Head of caudate nucleus (tissue), 42 donors: ENCODE results near the gene KCNJ18.
"Not testable (repeated sequence)": the region's sequence is repeated elsewhere in the genome, so short reads cannot be mapped to it uniquely, and the experiment has no call there.

ENCODE experiments used
- DNase-seq, 42 donors: peaks; one replicate each; pipeline versions ENCODE4 v3.0.0 to v3.0.0-alpha.2; 2020 to 2021; ENCODE audit warnings: mixed read lengths in 7 of 42
- intact Hi-C: fragments of 100-400 bp; cut with DNase I; formaldehyde crosslinking; loops from one replicate; pipeline ENCODE4 v1.15.0; 2022

The KCNJ18 gene

GRCh38 chr17:21681576-21681975 lies 10.7 kb upstream of the KCNJ18 start:
- intact Hi-C loops = not testable (repeated sequence)
- peak in 5 of 42 donors; percentile 10 to 29 (median 28) for DNase-seq

- intact Hi-C loops = not testable (repeated sequence)
- DNase-seq = peak in 4 of 42 donors; percentile 7 to 40 (median 16)
Measured at GRCh38 chr17:21682130-21682529, 10.2 kb upstream of the KCNJ18 start.

GRCh38 chr17:21683142-21683712 lies 9.1 kb upstream of the KCNJ18 start:
- intact Hi-C loops = not testable (repeated sequence)
- peak in 2 of 42 donors; percentile 0 to 11 for DNase-seq

- intact Hi-C loops = not testable (repeated sequence)
- peak in 1 of 42 donors; percentile 10 for DNase-seq
Measured at GRCh38 chr17:21683897-21684296, 8.4 kb upstream of the KCNJ18 start.

- intact Hi-C loops = not testable (repeated sequence)
- DNase-seq = peak in 1 of 42 donors; percentile 12
Measured at GRCh38 chr17:21684384-21684783, 7.9 kb upstream of the KCNJ18 start.

- DNase-seq, intact Hi-C loops: not testable (repeated sequence)
Measured at GRCh38 chr17:21685061-21685795, 7.1 kb upstream of the KCNJ18 start.

- intact Hi-C loops = no loop called here
Measured at GRCh38 chr17:21686165-21687015, 5.9 kb upstream of the KCNJ18 start.

GRCh38 chr17:21687136-21687953 lies 5.0 kb upstream of the KCNJ18 start:
- intact Hi-C loops = no loop called here
- DNase-seq = no peak

More at GRCh38 chr17:21686165-21687015, 5.9 kb upstream of the KCNJ18 start:
- peak in 1 of 42 donors; percentile 20 for DNase-seq

GRCh38 chr17:21688293-21688949 lies 3.9 kb upstream of the KCNJ18 start:
- intact Hi-C loops = no loop called here
- DNase-seq = no peak

- intact Hi-C loops = no loop called here
- DNase-seq = peak in 1 of 42 donors; percentile 18
Measured at GRCh38 chr17:21689604-21690003, 2.7 kb upstream of the KCNJ18 start.

- intact Hi-C loops = not testable (repeated sequence)
- peak in 1 of 42 donors; percentile 27 for DNase-seq
Measured at GRCh38 chr17:21690811-21691210, 1.5 kb upstream of the KCNJ18 start.

GRCh38 chr17:21691481-21691880 lies 842 bp upstream of the KCNJ18 start:
- peak in 1 of 42 donors; percentile 15 for DNase-seq
- intact Hi-C loops = not testable (repeated sequence)

GRCh38 chr17:21692704-21693065 lies 362 bp downstream of the KCNJ18 start:
- intact Hi-C loops = not testable (repeated sequence)
- DNase-seq = peak in 1 of 42 donors; percentile 23

GRCh38 chr17:21693391-21693796 lies 1.1 kb downstream of the KCNJ18 start:
- DNase-seq, intact Hi-C loops: not testable (repeated sequence)

GRCh38 chr17:21693937-21694336 lies 1.6 kb downstream of the KCNJ18 start:
- peak in 1 of 42 donors; percentile 13 for DNase-seq
- intact Hi-C loops = not testable (repeated sequence)

- peak in 1 of 42 donors; percentile 10 for DNase-seq
- intact Hi-C loops = not testable (repeated sequence)
Measured at GRCh38 chr17:21696227-21696626, 3.9 kb downstream of the KCNJ18 start.

GRCh38 chr17:21696842-21697507 lies 4.7 kb downstream of the KCNJ18 start:
- DNase-seq = peak in 1 of 42 donors; percentile 32
- intact Hi-C loops = not testable (repeated sequence)

- DNase-seq = peak in 1 of 42 donors; percentile 32
Measured at GRCh38 chr17:21697508-21697860, 5.2 kb downstream of the KCNJ18 start.

More at GRCh38 chr17:21697508-21697860, 5.2 kb downstream of the KCNJ18 start:
- intact Hi-C loops = not testable (repeated sequence)
